WTC11 (cell line): Measurements from ENCODE around the gene KIRREL3.

Source experiments
- CTCF ChIP-seq: fragments of 200-600 bp; IDR thresholded peaks from 2 replicates; pipeline ENCODE4 v1.8.0; 2022; ENCODE audit warnings: antibody characterized with exemption
- FOXK1 ChIP-seq: sonication (generic); formaldehyde crosslinking; IDR thresholded peaks from 2 replicates; pipeline ENCODE4 v1.8.0; 2022; ENCODE audit warnings: mild to moderate bottlenecking, moderate library complexity, missing genetic modification reagents
- NFE2L1 ChIP-seq: sonication (generic); formaldehyde crosslinking; IDR thresholded peaks from 2 replicates; pipeline ENCODE4 v1.8.1; 2023; ENCODE audit warnings: missing genetic modification reagents
- NR3C1 ChIP-seq: sonication (generic); formaldehyde crosslinking; conservative IDR thresholded peaks from 2 replicates; pipeline ENCODE4 v1.8.1; 2023; ENCODE audit warnings: low read depth, mild to moderate bottlenecking, missing genetic modification reagents

- TF ChIP-seq FOXK1 (no peak), CTCF (no peak), NFE2L1 (CRISPR knock-in tag) (no peak), NR3C1 (CRISPR knock-in tag) (no peak)
These were observed 121.1 kb downstream of the KIRREL3 start for GRCh38 chr11:126879516-126879915.
